HCT116 (cell line): ENCODE data around the gene CNPY1. TPM values are rescaled to one million over a fixed set of nuclear protein-coding genes. Genes with fewer than 3 reads are reported as not detected.

Experiments
- ATAC-seq: fragments of 200-7000 bp; cut with Tn5 transposase; 2 replicates; pipeline ENCODE4 v1.9.1; 2020; ENCODE audit warnings: mild to moderate bottlenecking, moderate library complexity
- BruUV-seq: library from RNA; stranded (reverse); fragments of 400-500 nt; replicated peaks from 2 replicates; lab custom pipeline; 2021; lab: Mats Ljungman, UMichigan
- CTCF ChIA-PET: fragments of 300-600 bp; sonication (Branson Sonifier 250); formaldehyde crosslinking; loops from one replicate; lab custom pipeline; 2021; ENCODE audit warnings: antibody characterized with exemption; lab: Charles Lee
- POLR2A ChIA-PET: fragments of 300-600, 350-600 bp; sonication (Branson Sonifier 250); formaldehyde crosslinking; loops from one replicate; lab custom pipeline; 2021; ENCODE audit warnings: antibody characterized with exemption; lab: Charles Lee
- RAD21 ChIA-PET, 2 experiments: fragments of 300-600 bp; sonication (Branson Sonifier 250); formaldehyde crosslinking; loops; one replicate each; lab custom pipeline; 2023; ENCODE audit warnings: low total read pairs in 2 of 2; ENCODE audit not compliant: uncharacterized antibody in 2 of 2, unreplicated experiment in 2 of 2, low non-redundant PET in 1 of 2; lab: Charles Lee
- DNase-seq: peaks from one replicate; pipeline ENCODE4 v3.0.0-alpha.2; 2010; ENCODE audit warnings: low read depth, low spot score
- H2AFZ ChIP-seq: fragments of 200-600 bp; shearing (Covaris generic), sonication (generic); 2 replicates; pipeline ENCODE4 v1.6.1; 2017; ENCODE audit warnings: low read depth, mixed run types, mixed read lengths, antibody characterized with exemption, low read length; ENCODE audit not compliant: poor library complexity, severe bottlenecking
- H3K27ac ChIP-seq: 2 replicates; pipeline ENCODE4 v1.5.1; 2012; ENCODE audit warnings: low read depth, low read length
- H3K27me3 ChIP-seq: fragments of 200-600 bp; sonication (generic); 2 replicates; pipeline ENCODE4 v1.6.1; 2016; ENCODE audit warnings: mixed run types, low read length, mixed read lengths; ENCODE audit not compliant: insufficient read depth
- H3K36me3 ChIP-seq, 2 experiments: fragments of 200-500 bp in 1 of 2; fragments of 200-600 bp in 1 of 2; sonication (Bioruptor generic) in 1 of 2; sonication (generic) in 1 of 2; 2 replicates each; pipeline versions ENCODE4 v1.5.1 to v1.6.1; 2014 to 2016; ENCODE audit warnings: low read length in 2 of 2, inconsistent platforms in 1 of 2, mixed read lengths in 1 of 2, mixed run types in 1 of 2; ENCODE audit not compliant: insufficient read depth in 2 of 2, control insufficient read depth in 1 of 2
- H3K4me1 ChIP-seq, 2 experiments: fragments of 200-600 bp in 1 of 2; sonication (generic) in 1 of 2; 2 replicates each; pipeline versions ENCODE4 v1.5.1 to v1.6.1; 2012 to 2017; ENCODE audit warnings: low read length in 2 of 2, inconsistent platforms in 1 of 2, mild to moderate bottlenecking in 1 of 2, mixed read lengths in 1 of 2, mixed run types in 1 of 2, moderate library complexity in 1 of 2; ENCODE audit not compliant: insufficient read depth in 2 of 2, control insufficient read depth in 1 of 2
- H3K4me2 ChIP-seq: fragments of 200-600 bp; sonication (generic); 2 replicates; pipeline ENCODE4 v1.6.1; 2017; ENCODE audit warnings: mixed run types, low read length, mixed read lengths
- H3K4me3 ChIP-seq, 2 experiments: fragments of 200-600 bp in 1 of 2; sonication (generic) in 1 of 2; replicated peaks in 1 of 2; 2 replicates each; pipeline ENCODE4 v1.5.1; 2011 to 2016; ENCODE audit warnings: low read length in 2 of 2, control low read depth in 1 of 2, low read depth in 1 of 2, mild to moderate bottlenecking in 1 of 2, mixed read lengths in 1 of 2, mixed run types in 1 of 2
- H3K79me2 ChIP-seq: fragments of 200-600 bp; sonication (generic); 2 replicates; pipeline ENCODE4 v1.6.1; 2017; ENCODE audit warnings: mild to moderate bottlenecking, mixed run types, low read length, moderate library complexity, mixed read lengths; ENCODE audit not compliant: insufficient read depth
- H3K9ac ChIP-seq: fragments of 200-600 bp; sonication (generic); 2 replicates; pipeline ENCODE4 v1.6.1; 2016; ENCODE audit warnings: low read length, mixed read lengths
- H3K9me2 ChIP-seq: fragments of 200-600 bp; sonication (generic), shearing (Covaris generic); 2 replicates; pipeline ENCODE4 v1.6.1; 2017; ENCODE audit warnings: mixed run types, mild to moderate bottlenecking, moderate library complexity; ENCODE audit not compliant: insufficient read depth
- H3K9me3 ChIP-seq, 2 experiments: fragments of 200-500 bp in 1 of 2; fragments of 200-600 bp in 1 of 2; sonication (Bioruptor generic) in 1 of 2; sonication (generic) in 1 of 2; 2 replicates each; pipeline ENCODE4 v1.6.1; 2014 to 2017; ENCODE audit warnings: low read length in 2 of 2, mixed read lengths in 2 of 2, inconsistent platforms in 1 of 2, low read depth in 1 of 2, mild to moderate bottlenecking in 1 of 2, mixed run types in 1 of 2, moderate library complexity in 1 of 2; ENCODE audit not compliant: control insufficient read depth in 1 of 2, insufficient read depth in 1 of 2
- H4K20me1 ChIP-seq: fragments of 200-600 bp; sonication (generic), shearing (Covaris generic); 2 replicates; pipeline ENCODE4 v1.6.1; 2017; ENCODE audit warnings: mixed run types, mild to moderate bottlenecking, moderate library complexity; ENCODE audit not compliant: insufficient read depth
- CEBPB ChIP-seq: IDR thresholded peaks from 2 replicates; pipeline ENCODE4 v1.6.1; 2012; ENCODE audit warnings: low read depth
- CTCF ChIP-seq, 3 experiments: fragments of 200-600 bp in 1 of 3; sonication (generic) in 1 of 3; IDR thresholded peaks in 2 of 3; conservative IDR thresholded peaks in 1 of 3; 2 replicates each; pipeline ENCODE4 v1.5.1; 2012 to 2017; ENCODE audit warnings: low read depth in 2 of 3, low read length in 2 of 3, antibody characterized with exemption in 1 of 3, borderline replicate concordance in 1 of 3, control low read depth in 1 of 3, mild to moderate bottlenecking in 1 of 3, mixed read lengths in 1 of 3, mixed run types in 1 of 3, moderate library complexity in 1 of 3; ENCODE audit not compliant: insufficient read depth in 1 of 3
- EZH2phosphoT487 ChIP-seq: fragments of 200-600 bp; IDR thresholded peaks from 2 replicates; pipeline ENCODE4 v1.6.1; 2018; ENCODE audit warnings: antibody characterized with exemption, borderline replicate concordance
- FOSL1 ChIP-seq: IDR thresholded peaks from 2 replicates; pipeline ENCODE4 v1.6.1; 2012; ENCODE audit warnings: low read depth
- JUND ChIP-seq: IDR thresholded peaks from 2 replicates; pipeline ENCODE4 v1.6.1; 2012
- POLR2A ChIP-seq: IDR thresholded peaks from 2 replicates; pipeline ENCODE4 v1.7.0; 2011; ENCODE audit warnings: borderline replicate concordance; ENCODE audit not compliant: insufficient read depth, insufficient read length; ENCODE audit errors: extremely low read depth
- POLR2AphosphoS5 ChIP-seq: IDR thresholded peaks from 2 replicates; pipeline ENCODE4 v1.6.1; 2011; ENCODE audit warnings: mild to moderate bottlenecking, low read depth, low read length, moderate library complexity
- SIN3A ChIP-seq: IDR thresholded peaks from 2 replicates; pipeline ENCODE4 v1.6.1; 2012; ENCODE audit warnings: low read depth
- SP1 ChIP-seq: IDR thresholded peaks from 2 replicates; pipeline ENCODE4 v1.6.1; 2012; ENCODE audit warnings: low read depth
- SRF ChIP-seq: IDR thresholded peaks from 2 replicates; pipeline ENCODE4 v1.6.1; 2012; ENCODE audit warnings: low read depth
- TCF7L2 ChIP-seq: IDR thresholded peaks from 2 replicates; pipeline ENCODE4 v1.7.0; 2011; ENCODE audit warnings: borderline replicate concordance, inconsistent platforms; ENCODE audit not compliant: insufficient read depth, insufficient read length; ENCODE audit errors: extremely low read depth
- ZBTB33 ChIP-seq: IDR thresholded peaks from 2 replicates; pipeline ENCODE4 v1.6.1; 2011; ENCODE audit warnings: mild to moderate bottlenecking, low read length, moderate library complexity; ENCODE audit not compliant: insufficient replicate concordance; ENCODE audit errors: extremely low read depth
- ZFX ChIP-seq: fragments of 450-650 bp; IDR thresholded peaks from 2 replicates; pipeline ENCODE4 v1.6.1; 2017
- ZNF274 ChIP-seq: fragments of 200-500 bp; sonication (Bioruptor generic); IDR thresholded peaks from 2 replicates; pipeline ENCODE4 v1.6.1; 2014; ENCODE audit warnings: mild to moderate bottlenecking, low read depth, low read length, inconsistent platforms
- intact Hi-C: fragments of 100-400 bp; cut with micrococcal nuclease; formaldehyde crosslinking; loops from 2 replicates; pipeline ENCODE4 v1.10.0; 2022
- total RNA-seq: library from RNA; stranded (reverse); gene quantifications from one replicate; pipeline ENCODE4 v1.2.1, GENCODE V29; 2021; ENCODE audit not compliant: unreplicated experiment
- TF ChIP-seq, protein P1 (sequence below): IDR thresholded peaks from 2 replicates; pipeline ENCODE4 v1.6.1; 2012; ENCODE audit warnings: low read depth

The CNPY1 gene
- total RNA-seq, 1 experiment from 2014 or later: not detected

DNA sequence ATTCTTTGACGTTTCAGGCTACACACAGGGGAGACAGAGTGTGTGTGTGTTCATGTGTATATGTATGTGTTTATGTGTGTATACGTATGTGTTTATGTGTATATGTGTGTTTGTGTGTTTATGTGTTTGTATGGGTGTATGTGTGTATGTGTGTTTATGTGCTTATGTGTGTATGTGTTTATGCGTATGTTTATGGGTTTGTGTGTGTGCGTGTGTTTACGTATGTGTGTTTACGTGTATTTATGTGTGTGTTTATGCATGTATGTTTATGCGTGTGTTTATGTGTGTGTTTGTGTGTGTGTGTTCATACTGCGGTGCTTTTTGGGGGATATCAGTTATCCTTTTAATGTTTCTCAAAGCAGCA, 39.2 kb upstream of the CNPY1 start:
- H3K27me3 ChIP-seq: peaks cover 17% of the 10 kb centered on the region; the same call in 1 of the 2 replicates
- no peaks in the 10 kb centered on the region for H3K36me3 ChIP-seq
- H3K79me2 ChIP-seq: no peaks in the 10 kb centered on the region
- no TSS peak for BruUV-seq
- H3K4me3 ChIP-seq: no peak overlapping the region
- H3K9me3 ChIP-seq: no peaks in the 10 kb centered on the region
- H3K9ac ChIP-seq: no peak overlapping the region
- TF ChIP-seq, protein P1, sequence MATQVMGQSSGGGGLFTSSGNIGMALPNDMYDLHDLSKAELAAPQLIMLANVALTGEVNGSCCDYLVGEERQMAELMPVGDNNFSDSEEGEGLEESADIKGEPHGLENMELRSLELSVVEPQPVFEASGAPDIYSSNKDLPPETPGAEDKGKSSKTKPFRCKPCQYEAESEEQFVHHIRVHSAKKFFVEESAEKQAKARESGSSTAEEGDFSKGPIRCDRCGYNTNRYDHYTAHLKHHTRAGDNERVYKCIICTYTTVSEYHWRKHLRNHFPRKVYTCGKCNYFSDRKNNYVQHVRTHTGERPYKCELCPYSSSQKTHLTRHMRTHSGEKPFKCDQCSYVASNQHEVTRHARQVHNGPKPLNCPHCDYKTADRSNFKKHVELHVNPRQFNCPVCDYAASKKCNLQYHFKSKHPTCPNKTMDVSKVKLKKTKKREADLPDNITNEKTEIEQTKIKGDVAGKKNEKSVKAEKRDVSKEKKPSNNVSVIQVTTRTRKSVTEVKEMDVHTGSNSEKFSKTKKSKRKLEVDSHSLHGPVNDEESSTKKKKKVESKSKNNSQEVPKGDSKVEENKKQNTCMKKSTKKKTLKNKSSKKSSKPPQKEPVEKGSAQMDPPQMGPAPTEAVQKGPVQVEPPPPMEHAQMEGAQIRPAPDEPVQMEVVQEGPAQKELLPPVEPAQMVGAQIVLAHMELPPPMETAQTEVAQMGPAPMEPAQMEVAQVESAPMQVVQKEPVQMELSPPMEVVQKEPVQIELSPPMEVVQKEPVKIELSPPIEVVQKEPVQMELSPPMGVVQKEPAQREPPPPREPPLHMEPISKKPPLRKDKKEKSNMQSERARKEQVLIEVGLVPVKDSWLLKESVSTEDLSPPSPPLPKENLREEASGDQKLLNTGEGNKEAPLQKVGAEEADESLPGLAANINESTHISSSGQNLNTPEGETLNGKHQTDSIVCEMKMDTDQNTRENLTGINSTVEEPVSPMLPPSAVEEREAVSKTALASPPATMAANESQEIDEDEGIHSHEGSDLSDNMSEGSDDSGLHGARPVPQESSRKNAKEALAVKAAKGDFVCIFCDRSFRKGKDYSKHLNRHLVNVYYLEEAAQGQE: no peak
- TF ChIP-seq ZNF274: no peak
- TF ChIP-seq EZH2phosphoT487: no peak
- no peak for TF ChIP-seq SP1
- TF ChIP-seq CEBPB: no peak
- TF ChIP-seq POLR2AphosphoS5: no peak
- TF ChIP-seq ZFX: no peak
- no peak for TF ChIP-seq TCF7L2
- no peak for TF ChIP-seq SIN3A
- no peak for TF ChIP-seq JUND
- no peak for TF ChIP-seq CTCF (IDR thresholded peaks at IDR 0.05 in 2 of 3, conservative IDR thresholded peaks at IDR 0.05 in 1 of 3; ENCODE audit: borderline replicate concordance in 1 of 3, insufficient read depth in 1 of 3, low read depth in 2 of 3, low read length in 2 of 3)
- no peak for TF ChIP-seq SRF
- TF ChIP-seq FOSL1: no peak
- TF ChIP-seq ZBTB33: no peak
- no peak for TF ChIP-seq POLR2A
- DNase-seq (no peak), ATAC-seq (no peak)
- no peak overlapping the region for H2AFZ ChIP-seq
- H3K4me2 ChIP-seq: no peak overlapping the region
- CTCF ChIA-PET: interaction anchor here (0.8 to 1.1 kb wide), 2 partner anchors 12 to 13 kb away, joined by 3 to 4 read pairs; no protein-coding TSS in a partner anchor
- POLR2A ChIA-PET: no interaction called here
- no peaks in the 10 kb centered on the region for H3K9me2 ChIP-seq
- H3K4me1 ChIP-seq: peaks cover 0 to 2% of the 10 kb centered on the region in 2 experiments; a peak in 1 of 4 replicates
- RAD21 ChIA-PET: no interaction called here
- no peaks in the 10 kb centered on the region for H4K20me1 ChIP-seq
- intact Hi-C loops: no loop called here
- H3K27ac ChIP-seq: no peak overlapping the region
